Measurements from ENCODE around the gene SH3PXD2B.
A peak's percentile ranks its signal among the peaks of the same experiment; 100 is the strongest.
"Not testable (repeated sequence)": the region's sequence is repeated elsewhere in the genome, so short reads cannot be mapped to it uniquely, and the experiment has no call there.

SH3PXD2B gene

GRCh38 chr5:172417983-172418630 is 36.2 kb downstream of the SH3PXD2B start:
- FAIRE-seq, result no peak
- peak; percentile 46 for DNase-seq (ENCODE audit: insufficient read length, low spot score)
- TF ChIP-seq POLR2A (IDR thresholded peaks at IDR 0.05; ENCODE audit: low read depth, low read length), result no peak

GRCh38 chr5:172417130-172417841 is 37.0 kb downstream of the SH3PXD2B start:
- no peak for FAIRE-seq
- DNase-seq (ENCODE audit: insufficient read length, low spot score), result no peak

GRCh38 chr5:172415362-172416275 is 38.7 kb downstream of the SH3PXD2B start:
- FAIRE-seq (no peak), DNase-seq (ENCODE audit: insufficient read length, low spot score) (no peak)
- no peak for TF ChIP-seq POLR2A (IDR thresholded peaks at IDR 0.05; ENCODE audit: low read depth, low read length)

More at GRCh38 chr5:172417130-172417841, 37.0 kb downstream of the SH3PXD2B start:
- TF ChIP-seq POLR2A (IDR thresholded peaks at IDR 0.05; ENCODE audit: low read depth, low read length), result no peak

- TF ChIP-seq POLR2A (IDR thresholded peaks at IDR 0.05; ENCODE audit: low read depth, low read length), result no peak
- DNase-seq (ENCODE audit: insufficient read length, low spot score) (peak; percentile 30), FAIRE-seq (no peak)
Observed at GRCh38 chr5:172414531-172415361, 39.6 kb downstream of the SH3PXD2B start.

- no peak for DNase-seq (ENCODE audit: insufficient read length, low spot score)
- no peak for TF ChIP-seq POLR2A (IDR thresholded peaks at IDR 0.05; ENCODE audit: low read depth, low read length)
- no peak for FAIRE-seq
Observed at GRCh38 chr5:172413601-172414171, 40.6 kb downstream of the SH3PXD2B start.

- 0 out of 2 replicates have a peak, but pooled peaks have one; percentile 6 for TF ChIP-seq POLR2A (IDR thresholded peaks at IDR 0.05; ENCODE audit: low read depth, low read length)
- FAIRE-seq (no peak), DNase-seq (ENCODE audit: insufficient read length, low spot score) (no peak)
Observed at GRCh38 chr5:172412724-172413286, 41.5 kb downstream of the SH3PXD2B start.

- no peak for DNase-seq (ENCODE audit: insufficient read length, low spot score)
- no peak for FAIRE-seq
- TF ChIP-seq POLR2A (IDR thresholded peaks at IDR 0.05; ENCODE audit: low read depth, low read length), result no peak
Observed at GRCh38 chr5:172411484-172412072, 42.7 kb downstream of the SH3PXD2B start.

GRCh38 chr5:172410662-172411483 is 43.5 kb downstream of the SH3PXD2B start:
- FAIRE-seq, result no peak
- no peak for TF ChIP-seq POLR2A (IDR thresholded peaks at IDR 0.05; ENCODE audit: low read depth, low read length)
- no peak for DNase-seq (ENCODE audit: insufficient read length, low spot score)

GRCh38 chr5:172410160-172410559 is 44.2 kb downstream of the SH3PXD2B start:
- no peak for FAIRE-seq
- no peak for TF ChIP-seq POLR2A (IDR thresholded peaks at IDR 0.05; ENCODE audit: low read depth, low read length)
- DNase-seq (ENCODE audit: insufficient read length, low spot score), result no peak

- FAIRE-seq; DNase-seq (ENCODE audit: insufficient read length, low spot score): not testable (repeated sequence)
Observed at GRCh38 chr5:172409477-172409876, 44.8 kb downstream of the SH3PXD2B start.

- TF ChIP-seq POLR2A (IDR thresholded peaks at IDR 0.05; ENCODE audit: low read depth, low read length), result no peak
- FAIRE-seq, result no peak
- DNase-seq (ENCODE audit: insufficient read length, low spot score), result peak; percentile 46
Observed at GRCh38 chr5:172407822-172408221, 46.5 kb downstream of the SH3PXD2B start.

All from H54 (cell line).